Trophoblast cell (in vitro differentiated cells and primary cell): ENCODE data around the gene TTLL11.
A peak's percentile ranks its signal among the peaks of the same experiment; 100 is the strongest.

Experiments used
- DNase-seq, 2 donors: peaks; one replicate each; pipeline ENCODE4 v3.0.0-alpha.2; 2016
- H2AFZ ChIP-seq: 2 replicates; pipeline ENCODE4 v1.6.1; 2013; ENCODE audit warnings: low read length, moderate library complexity, mild to moderate bottlenecking; ENCODE audit not compliant: insufficient read depth, poor library complexity
- H2AK5ac ChIP-seq: 2 replicates; pipeline ENCODE4 v1.6.1; 2013; ENCODE audit warnings: mild to moderate bottlenecking, low read length
- H2BK120ac ChIP-seq: 2 replicates; pipeline ENCODE4 v1.6.1; 2013; ENCODE audit warnings: low read length, mild to moderate bottlenecking, moderate library complexity; ENCODE audit not compliant: insufficient read depth, poor library complexity
- H2BK12ac ChIP-seq: 2 replicates; pipeline ENCODE4 v1.6.1; 2013; ENCODE audit warnings: mild to moderate bottlenecking, low read length, moderate library complexity
- H2BK5ac ChIP-seq: 2 replicates; pipeline ENCODE4 v1.6.1; 2013; ENCODE audit warnings: low read length, low read depth, moderate library complexity, mild to moderate bottlenecking; ENCODE audit not compliant: poor library complexity
- H3K14ac ChIP-seq: 2 replicates; pipeline ENCODE4 v1.6.1; 2013; ENCODE audit warnings: mild to moderate bottlenecking, low read length
- H3K18ac ChIP-seq: 2 replicates; pipeline ENCODE4 v1.6.1; 2013; ENCODE audit warnings: mild to moderate bottlenecking, low read length
- H3K23ac ChIP-seq: 2 replicates; pipeline ENCODE4 v1.6.1; 2013; ENCODE audit warnings: low read length
- H3K27ac ChIP-seq: 2 replicates; pipeline ENCODE4 v1.5.1; 2013; ENCODE audit warnings: low read depth, mild to moderate bottlenecking, inconsistent platforms, low read length, moderate library complexity
- H3K27me3 ChIP-seq: 2 replicates; pipeline ENCODE4 v1.6.1; 2013; ENCODE audit warnings: inconsistent platforms, mild to moderate bottlenecking, low read length, moderate library complexity; ENCODE audit not compliant: insufficient read depth
- H3K36me3 ChIP-seq, 2 experiments: 1 replicate in 1 of 2; 2 replicates in 1 of 2; pipeline ENCODE4 v1.6.1; 2013; ENCODE audit warnings: low read length in 2 of 2, mild to moderate bottlenecking in 2 of 2, moderate library complexity in 1 of 2; ENCODE audit not compliant: insufficient read depth in 2 of 2, control insufficient read depth in 1 of 2
- H3K4ac ChIP-seq: 2 replicates; pipeline ENCODE4 v1.6.1; 2013; ENCODE audit warnings: low read depth, mild to moderate bottlenecking, low read length, moderate library complexity
- H3K4me1 ChIP-seq, 2 experiments: 1 replicate in 1 of 2; 2 replicates in 1 of 2; pipeline ENCODE4 v1.6.1; 2013; ENCODE audit warnings: low read length in 2 of 2, mild to moderate bottlenecking in 2 of 2, moderate library complexity in 1 of 2; ENCODE audit not compliant: insufficient read depth in 2 of 2, control insufficient read depth in 1 of 2
- H3K4me2 ChIP-seq: 2 replicates; pipeline ENCODE4 v1.6.1; 2013; ENCODE audit warnings: inconsistent platforms, mild to moderate bottlenecking, low read length, moderate library complexity
- H3K4me3 ChIP-seq: 2 replicates; pipeline ENCODE4 v1.5.1; 2013; ENCODE audit warnings: mild to moderate bottlenecking, low read depth, low read length, inconsistent platforms
- H3K79me1 ChIP-seq: one replicate; pipeline ENCODE4 v1.6.1; 2013; ENCODE audit warnings: low read length
- H3K79me2 ChIP-seq: 2 replicates; pipeline ENCODE4 v1.6.1; 2013; ENCODE audit warnings: low read length, mild to moderate bottlenecking; ENCODE audit not compliant: control insufficient read depth, insufficient read depth, poor library complexity
- H3K9ac ChIP-seq: 2 replicates; pipeline ENCODE4 v1.6.1; 2013; ENCODE audit warnings: mild to moderate bottlenecking, low read length
- H3K9me3 ChIP-seq: 2 replicates; pipeline ENCODE4 v1.6.1; 2013; ENCODE audit warnings: low read depth, mild to moderate bottlenecking, control low read depth, inconsistent platforms, low read length; ENCODE audit not compliant: insufficient read depth
- H4K12ac ChIP-seq: 2 replicates; pipeline ENCODE4 v1.6.1; 2013; ENCODE audit warnings: low read depth, mild to moderate bottlenecking, low read length, moderate library complexity
- H4K8ac ChIP-seq: 2 replicates; pipeline ENCODE4 v1.6.1; 2013; ENCODE audit warnings: low read depth, mild to moderate bottlenecking, low read length, moderate library complexity
- H4K91ac ChIP-seq: one replicate; pipeline ENCODE4 v1.6.1; 2013; ENCODE audit warnings: low read depth, mild to moderate bottlenecking, low read length, moderate library complexity
- WGBS: extraction: QIAGEN DNeasy Blood & Tissue Kit; methylation state at CpG from one replicate; pipeline ENCODE4 v1.1.7; 2013; ENCODE audit warnings: missing lambda C conversion rate; ENCODE audit not compliant: insufficient read length, insufficient coverage; ENCODE audit errors: extremely low coverage; 5-methylcytosine and 5-hydroxymethylcytosine counted together

TTLL11 gene

DNA sequence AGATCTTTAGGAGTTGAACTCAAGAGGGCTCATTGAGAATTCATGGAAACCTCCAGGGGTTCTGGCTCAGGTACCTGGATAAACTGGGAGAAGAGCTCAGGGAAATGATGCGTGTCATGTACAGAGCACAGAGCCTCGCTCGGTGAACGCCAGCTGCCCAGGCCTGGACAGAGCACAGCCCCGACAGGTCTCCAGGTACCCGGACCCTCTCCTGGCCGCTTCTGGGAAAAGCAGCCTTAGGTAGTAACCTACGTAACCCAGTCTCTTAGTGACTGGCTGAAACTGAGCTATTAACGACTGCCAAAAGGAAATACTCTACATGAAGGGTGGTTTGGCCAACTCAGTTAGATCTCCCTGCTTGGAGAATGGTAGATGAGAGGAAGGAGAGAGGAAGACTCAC, 157.4 kb downstream of the TTLL11 start:
- Histone ChIP-seq H3K9me3 (no peaks in the 10 kb centered on the region), H3K4me3 (no peak overlapping the region), H3K27me3 (no peaks in the 10 kb centered on the region), H3K18ac (no peak overlapping the region), H3K79me1 (no peaks in the 10 kb centered on the region), H2BK5ac (no peak overlapping the region), H2AK5ac (no peak overlapping the region), H2BK120ac (no peak overlapping the region), H3K36me3 (no peaks in the 10 kb centered on the region), H4K8ac (no peak overlapping the region), H3K14ac (no peak overlapping the region), H3K27ac (no peak overlapping the region), H3K9ac (no peak overlapping the region), H3K4me2 (no peak overlapping the region), H4K12ac (no peak overlapping the region), H2BK12ac (no peak overlapping the region), H3K4me1 (no peaks in the 10 kb centered on the region), H3K23ac (no peak overlapping the region), H4K91ac (no peak overlapping the region), H3K4ac (no peak overlapping the region), H3K79me2 (no peaks in the 10 kb centered on the region), H2AFZ (no peak overlapping the region)
- no CpG with 5 or more reads among the region's 9 CpGs for WGBS
- DNase-seq, result peak; percentile 39 to 65

DNA sequence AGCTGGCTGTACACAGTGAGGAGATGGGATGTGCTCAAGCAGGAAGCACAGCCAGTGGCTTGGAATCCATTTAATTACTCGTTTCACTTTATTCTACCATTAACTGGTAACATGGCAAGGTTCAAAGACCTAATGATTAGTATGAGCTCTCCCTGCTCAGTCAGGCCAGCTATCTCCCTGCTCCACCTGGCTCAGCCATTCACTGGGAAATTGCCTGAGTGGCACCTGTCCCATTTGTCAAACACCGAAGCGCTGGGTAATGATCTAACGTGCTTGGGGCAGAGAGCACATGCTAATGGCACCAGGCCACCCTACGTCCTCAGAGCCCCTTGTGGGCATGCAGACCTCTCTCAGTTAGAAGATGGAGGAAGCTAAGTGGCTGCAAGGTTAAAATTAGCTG, 162.2 kb downstream of the TTLL11 start:
- Histone ChIP-seq H2AK5ac (no peak overlapping the region), H4K8ac (no peak overlapping the region), H2AFZ (no peak overlapping the region), H3K9ac (no peak overlapping the region), H3K27ac (no peak overlapping the region), H3K79me2 (no peaks in the 10 kb centered on the region), H3K36me3 (no peaks in the 10 kb centered on the region), H3K4me2 (no peak overlapping the region), H2BK120ac (no peak overlapping the region), H2BK12ac (no peak overlapping the region), H3K27me3 (no peaks in the 10 kb centered on the region), H4K12ac (no peak overlapping the region), H3K18ac (no peak overlapping the region), H3K23ac (no peak overlapping the region), H3K9me3 (no peaks in the 10 kb centered on the region), H3K4me3 (no peak overlapping the region), H3K4ac (no peak overlapping the region), H3K14ac (no peak overlapping the region), H4K91ac (no peak overlapping the region), H3K79me1 (no peaks in the 10 kb centered on the region), H2BK5ac (no peak overlapping the region), H3K4me1 (no peaks in the 10 kb centered on the region)
- no CpG with 5 or more reads among the region's 5 CpGs for WGBS
- no peak for DNase-seq

DNA sequence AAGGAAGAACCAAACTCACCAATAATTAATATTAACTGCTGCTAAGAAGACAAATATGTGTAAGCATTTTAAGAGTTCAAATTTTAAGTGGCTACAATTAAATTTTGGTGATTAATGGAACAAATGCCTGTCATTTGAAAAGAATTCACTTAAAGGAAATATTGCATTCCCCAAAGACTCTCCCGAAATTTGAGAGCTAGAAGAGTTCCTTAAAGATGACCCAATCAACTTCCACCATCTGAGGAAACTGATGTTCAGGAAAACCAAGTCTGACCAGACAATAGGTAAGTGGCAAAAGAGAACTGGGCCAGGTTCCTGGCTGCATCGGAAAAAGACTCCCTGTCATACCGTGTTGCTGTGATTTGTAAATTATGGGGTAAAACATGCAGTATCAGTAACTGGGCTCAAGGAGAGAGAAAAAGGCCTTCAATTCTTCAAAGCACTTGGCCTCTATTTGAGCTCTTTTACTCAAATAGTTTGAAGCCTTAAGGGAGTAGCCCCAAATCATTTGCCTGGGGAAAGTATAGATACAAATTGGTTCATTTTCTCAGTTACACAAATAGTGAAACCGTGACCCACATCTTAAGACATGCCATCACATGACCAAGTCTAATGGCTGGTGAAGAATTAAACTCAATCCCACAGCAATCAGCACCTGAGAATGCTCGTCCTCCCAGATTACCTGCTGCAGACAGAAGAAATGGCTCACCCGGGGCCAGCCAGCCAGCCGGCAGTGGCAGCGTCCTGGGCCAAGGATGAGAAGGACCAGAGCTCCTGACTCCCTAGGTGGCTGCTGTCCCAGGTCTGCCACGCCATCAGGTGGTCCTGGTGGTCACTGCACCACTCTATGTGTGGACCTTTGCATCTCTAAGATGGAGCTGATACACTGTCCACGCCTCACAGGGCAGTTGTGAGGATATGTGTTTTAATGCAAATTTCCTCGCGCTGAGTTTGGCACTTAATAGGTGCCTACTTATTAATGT, 162.9 kb downstream of the TTLL11 start:
- Histone ChIP-seq H3K27ac (no peak overlapping the region), H4K91ac (no peak overlapping the region), H3K18ac (no peak overlapping the region), H3K23ac (no peak overlapping the region), H2AFZ (no peak overlapping the region), H3K79me1 (no peaks in the 10 kb centered on the region), H3K4me2 (no peak overlapping the region), H3K4me1 (no peaks in the 10 kb centered on the region), H4K8ac (no peak overlapping the region), H3K79me2 (no peaks in the 10 kb centered on the region), H3K14ac (no peak overlapping the region), H3K9ac (no peak overlapping the region), H3K36me3 (no peaks in the 10 kb centered on the region), H2AK5ac (no peak overlapping the region), H4K12ac (no peak overlapping the region), H3K9me3 (no peaks in the 10 kb centered on the region), H2BK120ac (no peak overlapping the region), H3K4me3 (no peak overlapping the region), H2BK12ac (no peak overlapping the region), H3K4ac (no peak overlapping the region), H3K27me3 (no peaks in the 10 kb centered on the region), H2BK5ac (no peak overlapping the region)
- no CpG with 5 or more reads among the region's 12 CpGs for WGBS
- DNase-seq, result peak in 1 of 2 donors; percentile 3

DNA sequence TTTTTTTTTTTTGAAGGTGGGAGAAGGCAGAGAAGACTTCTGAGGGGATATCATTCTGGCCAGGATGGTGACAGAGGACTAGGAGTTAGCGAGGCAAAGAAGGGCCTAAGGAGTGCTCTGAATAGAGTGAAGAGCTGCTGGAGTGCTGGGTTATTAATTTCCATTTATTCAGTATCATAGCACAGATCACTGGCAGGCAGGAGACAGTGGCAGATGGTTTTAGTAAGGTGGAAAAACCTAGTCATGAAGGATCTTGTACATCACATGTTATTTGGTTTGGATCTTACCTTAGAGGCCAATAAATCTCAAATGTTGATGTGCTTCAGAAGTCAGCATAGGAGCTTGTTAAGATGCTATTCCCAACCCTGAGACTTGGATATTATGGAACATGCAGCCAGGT, 165.5 kb downstream of the TTLL11 start:
- no peak overlapping the region for H3K4me2 ChIP-seq
- H3K4me3 ChIP-seq, result no peak overlapping the region
- H3K4ac ChIP-seq, result no peak overlapping the region
- no peak overlapping the region for H3K14ac ChIP-seq
- H2AK5ac ChIP-seq, result no peak overlapping the region
- no peak overlapping the region for H2BK12ac ChIP-seq
- no peak overlapping the region for H4K91ac ChIP-seq
- no peak overlapping the region for H4K8ac ChIP-seq
- no CpG with 5 or more reads among the region's 1 CpG for WGBS
- no peak overlapping the region for H4K12ac ChIP-seq
- no peak overlapping the region for H3K23ac ChIP-seq
- no peaks in the 10 kb centered on the region for H3K79me2 ChIP-seq
- DNase-seq, result no peak
- H3K36me3 ChIP-seq, result no peaks in the 10 kb centered on the region
- no peak overlapping the region for H2BK5ac ChIP-seq
- no peak overlapping the region for H2AFZ ChIP-seq
- H3K9me3 ChIP-seq, result peaks cover 2% of the 10 kb centered on the region
- H2BK120ac ChIP-seq, result no peak overlapping the region
- H3K9ac ChIP-seq, result no peak overlapping the region
- no peak overlapping the region for H3K18ac ChIP-seq
- no peaks in the 10 kb centered on the region for H3K79me1 ChIP-seq
- H3K4me1 ChIP-seq, result no peaks in the 10 kb centered on the region
- H3K27me3 ChIP-seq, result no peaks in the 10 kb centered on the region
- H3K27ac ChIP-seq, result no peak overlapping the region
